ENCODE measurements around the gene AGFG2. TPM values are rescaled to one million over a fixed set of nuclear protein-coding genes. Genes with fewer than 3 reads are reported as not detected.
"Not testable (repeated sequence)": the region's sequence is repeated elsewhere in the genome, so short reads cannot be mapped to it uniquely, and the experiment has no call there.

The AGFG2 gene
- total and polyA plus RNA-seq, 2 of the 13 experiments (the other 11 are each of a cell fraction or from before 2014, with no cell fraction given), result 125 to 132 TPM

DNA sequence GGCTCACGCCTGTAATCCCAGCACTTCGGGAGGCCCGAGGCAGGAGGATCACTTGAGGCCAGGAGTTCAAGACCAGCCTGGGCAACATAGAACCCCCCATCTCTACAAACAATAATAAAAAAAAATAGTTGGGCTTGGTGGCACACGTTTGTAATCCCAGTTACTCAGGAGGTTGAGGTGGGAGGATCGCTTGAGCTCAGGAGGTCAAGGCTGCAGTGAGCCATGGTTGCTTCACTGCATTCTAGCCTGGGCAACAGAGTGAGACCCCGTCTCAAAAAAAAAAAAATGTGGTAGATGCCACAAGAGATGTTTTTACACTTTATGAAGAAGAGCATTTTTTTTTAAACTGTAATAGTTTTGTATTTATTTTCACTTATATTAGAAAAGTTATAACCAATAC lies 42.5 kb upstream of the AGFG2 start (continued):
- TF ChIP-seq GZF1 (CRISPR knock-in tag; IDR thresholded peaks at IDR 0.05) (no peak), SOX5 (CRISPR knock-in tag; IDR thresholded peaks at IDR 0.05; ENCODE audit: borderline replicate concordance) (no peak), NR2F6 (IDR thresholded peaks at IDR 0.05) (no peak), NR2F6 (CRISPR knock-in tag; IDR thresholded peaks at IDR 0.05) (0 out of 2 replicates have a peak, but pooled peaks have one; percentile 19), FLYWCH1 (CRISPR knock-in tag; IDR thresholded peaks at IDR 0.05) (no peak), ZFP91 (CRISPR knock-in tag; IDR thresholded peaks at IDR 0.05; ENCODE audit: borderline replicate concordance) (no peak)

GRCh38 chr7:100500743-100501142 lies 38.3 kb upstream of the AGFG2 start:
- H4K20me1 ChIP-seq (ENCODE audit: insufficient read depth, low read length); H3K79me2 ChIP-seq (ENCODE audit: insufficient read depth, low read length); in situ Hi-C loops (cut with HindIII; ENCODE audit: extremely low pct_ligation_motif_present, low pct_unique_long_range_greater_than_20kb); H3K4me2 ChIP-seq (ENCODE audit: low read depth, low read length); H3K4me3 ChIP-seq (replicated peaks in 1 of 3; ENCODE audit: insufficient read depth in 1 of 3, low read depth in 2 of 3, low read length in 3 of 3); ATAC-seq; H3K27ac ChIP-seq (ENCODE audit: extremely low read length, insufficient read depth, low read length); POLR2A ChIA-PET; intact Hi-C loops (cut with micrococcal nuclease; ENCODE audit: unreplicated experiment); DNase-seq (ENCODE audit: low spot score); H3K36me3 ChIP-seq (replicated peaks in 1 of 2; ENCODE audit: control insufficient read depth in 1 of 2, insufficient read depth in 2 of 2, low read length in 2 of 2); H3K27me3 ChIP-seq (ENCODE audit: control insufficient read depth in 1 of 2, insufficient read depth in 2 of 2, low read length in 2 of 2); FAIRE-seq; BruUV-seq (replicated peaks); H3K9me3 ChIP-seq (ENCODE audit: low read length); CTCF ChIA-PET (ENCODE audit: low intra/inter-chr PET ratio, low total read pairs); H3K9ac ChIP-seq (ENCODE audit: insufficient read depth, low read depth, low read length); H2AFZ ChIP-seq (ENCODE audit: low read length): not testable (repeated sequence)
- peak; percentile 77 for TF ChIP-seq ZNF121 (CRISPR knock-in tag; IDR thresholded peaks at IDR 0.05)
- WGBS (ENCODE audit: low lambda C conversion rate), result 88% methylated on average over 2 of the region's 2 CpGs
- peaks cover 29% of the 10 kb centered on the region for H3K4me1 ChIP-seq (ENCODE audit: insufficient read depth, low read length)

GRCh38 chr7:100504031-100504430 lies 35.0 kb upstream of the AGFG2 start:
- ATAC-seq; H4K20me1 ChIP-seq (ENCODE audit: insufficient read depth, low read length); H2AFZ ChIP-seq (ENCODE audit: low read length); H3K27ac ChIP-seq (ENCODE audit: extremely low read length, insufficient read depth, low read length); H3K27me3 ChIP-seq (ENCODE audit: control insufficient read depth in 1 of 2, insufficient read depth in 2 of 2, low read length in 2 of 2); H3K4me3 ChIP-seq (replicated peaks in 1 of 3; ENCODE audit: insufficient read depth in 1 of 3, low read depth in 2 of 3, low read length in 3 of 3); H3K4me2 ChIP-seq (ENCODE audit: low read depth, low read length); intact Hi-C loops (cut with micrococcal nuclease; ENCODE audit: unreplicated experiment); H3K9me3 ChIP-seq (ENCODE audit: low read length); H3K36me3 ChIP-seq (replicated peaks in 1 of 2; ENCODE audit: control insufficient read depth in 1 of 2, insufficient read depth in 2 of 2, low read length in 2 of 2); H3K9ac ChIP-seq (ENCODE audit: insufficient read depth, low read depth, low read length); DNase-seq (ENCODE audit: low spot score); FAIRE-seq; H3K79me2 ChIP-seq (ENCODE audit: insufficient read depth, low read length); in situ Hi-C loops (cut with HindIII; ENCODE audit: extremely low pct_ligation_motif_present, low pct_unique_long_range_greater_than_20kb); BruUV-seq (replicated peaks); CTCF ChIA-PET (ENCODE audit: low intra/inter-chr PET ratio, low total read pairs): not testable (repeated sequence)
- peaks cover 29% of the 10 kb centered on the region for H3K4me1 ChIP-seq (ENCODE audit: insufficient read depth, low read length)
- POLR2A ChIA-PET, result interaction anchor here (0.7 kb wide), 1 partner anchor 49 kb away, joined by 3 read pairs; no protein-coding TSS in a partner anchor
- WGBS (ENCODE audit: low lambda C conversion rate), result 82% methylated on average over 3 of the region's 3 CpGs
